GM19452 (cell line): ENCODE measurements around the gene SNX24.

ENCODE experiments used
- ATAC-seq: cut with Tn5 transposase; IDR thresholded peaks from one replicate; pipeline ENCODE4 v1.9.1; 2021; ENCODE audit not compliant: unreplicated experiment

SNX24 gene

DNA sequence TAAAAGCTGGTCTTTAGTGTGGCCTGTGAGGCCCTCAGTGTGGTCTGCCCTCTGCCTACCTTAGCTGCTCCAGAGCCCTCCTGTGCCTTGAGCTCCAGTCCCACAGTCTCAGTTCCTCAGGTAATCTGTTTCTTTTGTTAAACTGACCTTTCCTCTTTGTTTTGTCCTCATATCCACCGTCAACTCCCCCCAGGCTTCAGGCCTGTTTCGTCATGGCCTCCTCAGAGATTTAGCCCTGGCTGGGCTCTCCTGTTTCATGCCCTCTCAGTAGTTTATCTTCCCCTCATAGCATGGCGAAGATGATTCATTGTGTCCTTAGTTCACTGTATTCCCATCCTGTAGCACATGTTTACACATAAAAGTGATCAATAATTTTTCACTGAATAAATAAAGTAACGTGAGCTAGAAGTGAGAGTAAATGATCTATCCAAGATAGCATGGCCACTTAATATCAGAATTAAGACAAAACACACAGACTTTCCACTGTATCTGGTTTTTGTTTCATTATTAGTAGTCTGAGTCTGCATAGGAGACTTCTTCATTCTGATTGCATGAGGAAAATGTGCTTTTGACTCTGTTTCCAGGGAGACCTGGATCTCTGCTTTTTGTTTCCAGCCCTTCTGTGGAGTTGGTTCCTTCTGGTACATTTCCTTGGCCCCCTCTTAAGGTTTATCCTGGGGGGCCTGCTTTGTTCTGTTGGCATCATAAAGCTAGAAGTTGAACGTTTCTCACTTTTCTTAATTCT is 70.5 kb downstream of the SNX24 start:
- ATAC-seq = peak; percentile 95

GRCh38 chr5:122916490-122916889 is 71.1 kb downstream of the SNX24 start:
- no peak for ATAC-seq

- no peak for ATAC-seq
Observed at GRCh38 chr5:122919969-122920368, 74.6 kb downstream of the SNX24 start.

GRCh38 chr5:122921826-122922225 is 76.4 kb downstream of the SNX24 start:
- no peak for ATAC-seq

DNA sequence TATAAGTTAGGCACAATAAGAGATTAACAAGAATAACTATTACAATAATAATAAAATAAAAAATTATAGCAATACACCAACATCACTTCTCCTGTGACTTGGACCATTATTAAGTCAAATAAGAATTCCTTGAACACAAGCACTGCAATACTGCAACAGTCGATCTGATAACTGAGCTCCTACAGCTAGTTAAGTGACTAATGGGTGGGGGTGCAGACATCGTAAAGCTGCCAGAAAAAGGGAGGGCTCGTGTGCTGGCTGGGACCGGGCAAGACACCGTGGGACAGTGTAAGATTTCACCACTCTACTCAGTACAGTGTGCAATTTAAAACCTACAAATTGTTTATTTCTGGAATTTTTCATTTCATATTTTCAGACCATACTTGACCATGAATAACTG is 78.8 kb downstream of the SNX24 start:
- ATAC-seq = no peak

DNA sequence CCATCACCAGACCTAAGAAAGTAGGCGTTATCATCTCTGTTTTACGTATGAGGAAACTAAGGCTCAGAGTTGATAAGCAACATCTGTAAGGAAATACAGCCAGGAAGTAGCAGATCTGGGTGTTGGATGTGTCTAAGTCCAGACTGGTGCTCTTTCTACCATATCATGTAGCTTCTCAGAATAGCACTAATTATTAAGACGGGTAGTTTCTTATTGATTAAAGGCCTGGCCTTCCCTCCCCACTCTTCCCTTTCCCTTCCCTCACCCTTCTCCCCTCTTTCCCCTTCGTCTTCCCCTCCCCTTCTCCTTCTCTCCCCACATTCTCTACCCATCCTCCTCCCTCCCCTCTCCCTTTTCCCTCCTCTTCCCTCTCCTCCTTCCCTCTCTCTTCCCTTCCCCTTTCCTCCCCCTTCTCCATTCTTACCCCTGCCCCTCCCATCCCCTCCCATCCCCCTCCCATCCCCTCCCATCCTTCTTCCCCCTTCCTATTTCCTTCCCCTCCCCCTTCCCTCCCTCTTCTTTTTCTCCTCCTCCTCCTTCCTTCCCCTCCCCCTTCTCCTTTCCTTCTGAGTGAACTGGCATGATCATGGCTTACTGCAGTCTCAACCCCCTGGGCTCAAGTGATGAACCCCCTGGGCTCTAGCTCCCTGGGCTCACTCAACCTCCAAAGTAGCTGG is 79.4 kb downstream of the SNX24 start:
- ATAC-seq = no peak

DNA sequence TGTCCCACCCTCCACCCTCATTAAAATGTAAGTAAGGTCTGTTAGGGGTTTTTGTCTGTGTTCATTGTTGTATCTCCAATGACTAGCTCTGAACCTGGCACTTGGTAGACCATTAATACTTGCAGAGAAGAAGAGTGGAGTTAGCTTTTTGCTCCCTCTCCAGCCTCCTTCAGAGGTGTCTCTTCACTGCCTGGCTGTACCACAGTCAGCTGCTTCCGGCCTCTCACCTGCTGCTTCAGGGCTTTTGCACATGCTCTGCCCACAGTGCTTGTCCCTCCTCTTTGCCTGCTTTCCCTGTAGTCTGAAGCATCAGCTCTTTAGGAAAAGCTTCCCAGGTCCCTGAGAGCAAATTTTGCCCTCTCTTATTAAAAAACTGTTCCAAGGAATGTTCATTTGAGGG is 83.6 kb downstream of the SNX24 start:
- ATAC-seq = no peak

GRCh38 chr5:122929980-122930379 is 84.6 kb downstream of the SNX24 start:
- ATAC-seq = no peak

- ATAC-seq = no peak
Observed at GRCh38 chr5:122933956-122934355, 88.5 kb downstream of the SNX24 start.

DNA sequence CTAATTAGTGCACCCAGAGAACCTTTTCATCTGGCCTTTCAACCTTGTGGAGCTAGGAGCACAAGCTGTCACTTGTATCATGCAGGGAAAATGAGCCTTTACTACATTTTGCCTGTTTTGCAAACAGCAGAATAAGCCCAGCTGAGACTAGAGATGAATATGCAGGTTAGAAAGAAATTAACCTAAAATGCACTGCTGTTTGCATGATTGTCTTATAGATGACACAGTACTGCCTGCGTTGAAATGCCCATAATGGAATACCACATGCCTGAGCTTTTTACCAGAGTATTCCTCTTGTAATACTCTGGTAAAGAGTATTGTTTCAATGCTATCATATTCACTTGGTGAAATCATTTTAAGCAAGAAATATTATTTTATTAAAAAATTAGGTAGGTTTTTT is 90.7 kb downstream of the SNX24 start:
- ATAC-seq = no peak

DNA sequence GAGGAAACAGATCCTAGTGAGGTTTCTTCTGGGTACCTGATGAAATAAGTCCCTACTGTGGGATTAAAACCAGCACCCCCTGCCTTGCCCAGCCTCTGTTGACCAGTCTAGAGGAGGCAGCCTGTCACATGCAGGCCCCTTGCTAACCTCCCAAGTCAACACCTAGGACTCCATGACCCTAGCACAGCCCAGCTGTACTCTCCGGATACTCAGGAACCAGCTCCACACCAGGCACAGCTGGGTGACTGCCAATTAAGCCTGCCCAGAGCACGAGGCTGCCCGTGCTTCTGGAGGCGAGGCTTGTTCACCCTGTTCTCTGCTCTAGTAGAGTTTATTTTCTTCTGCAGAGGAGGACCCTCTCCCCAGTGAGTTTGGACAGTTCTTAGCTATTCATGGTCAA is 92.5 kb downstream of the SNX24 start:
- no peak for ATAC-seq

GRCh38 chr5:122940890-122941289 is 95.5 kb downstream of the SNX24 start:
- no peak for ATAC-seq

- ATAC-seq = no peak
Observed at GRCh38 chr5:122941737-122942136, 96.3 kb downstream of the SNX24 start.

- no peak for ATAC-seq
Observed at GRCh38 chr5:122942164-122942914, 96.9 kb downstream of the SNX24 start.

DNA sequence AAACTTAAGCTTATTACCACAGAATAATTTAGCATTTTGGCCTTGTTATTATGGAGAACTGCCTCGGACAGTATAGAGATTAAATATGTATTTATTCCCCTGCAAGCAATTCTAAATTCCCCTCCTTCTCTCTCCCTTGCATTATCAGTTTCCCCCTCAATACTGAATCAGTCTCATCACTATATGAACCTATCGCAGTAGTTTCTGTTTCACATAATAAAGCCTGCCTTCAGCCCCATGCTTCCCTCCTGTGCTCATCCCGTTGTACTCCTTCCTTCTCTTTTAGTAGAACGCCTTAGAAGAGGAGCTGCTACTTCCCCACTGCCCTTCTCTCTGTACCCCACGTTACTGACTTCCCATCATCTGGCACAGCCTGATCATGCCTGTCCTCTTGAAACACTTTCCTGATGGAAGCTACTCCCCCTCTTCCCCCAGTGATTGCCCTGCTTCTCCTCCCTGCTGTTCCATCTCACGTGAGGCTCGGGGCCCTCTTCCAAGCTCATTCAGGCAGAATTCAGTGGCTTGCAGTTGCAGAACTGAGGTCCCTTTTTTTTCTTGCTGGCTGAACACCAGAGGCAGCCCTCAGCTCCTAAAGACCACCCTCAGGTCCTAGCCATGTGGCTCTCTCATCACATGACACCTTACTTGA is 97.8 kb downstream of the SNX24 start:
- no peak for ATAC-seq

GRCh38 chr5:122944051-122944450 is 98.6 kb downstream of the SNX24 start:
- no peak for ATAC-seq

- no peak for ATAC-seq
Observed at GRCh38 chr5:122947372-122947771, 102.0 kb downstream of the SNX24 start.

GRCh38 chr5:122947772-122948171 is 102.4 kb downstream of the SNX24 start:
- no peak for ATAC-seq

DNA sequence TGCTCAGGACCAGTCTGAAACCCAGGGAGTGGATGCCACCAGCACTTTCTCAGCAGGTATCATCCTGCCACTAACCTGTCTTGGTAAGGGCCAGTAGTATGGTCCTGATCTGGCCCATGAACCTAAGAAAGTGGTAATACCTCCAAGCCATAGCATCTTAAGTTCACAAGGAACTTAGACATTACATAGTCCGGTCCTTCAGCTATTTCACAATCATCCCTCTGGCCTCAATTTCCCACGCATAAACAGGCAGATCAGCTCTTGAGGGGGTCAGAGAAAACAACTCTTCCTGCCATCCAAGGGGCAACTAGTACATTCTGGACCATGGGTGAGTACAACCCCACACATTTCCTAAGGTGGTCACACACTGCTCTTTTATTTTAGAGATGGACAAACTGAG is 102.9 kb downstream of the SNX24 start:
- no peak for ATAC-seq

- ATAC-seq = no peak
Observed at GRCh38 chr5:122951658-122952057, 106.2 kb downstream of the SNX24 start.

GRCh38 chr5:122954719-122955118 is 109.3 kb downstream of the SNX24 start:
- no peak for ATAC-seq

DNA sequence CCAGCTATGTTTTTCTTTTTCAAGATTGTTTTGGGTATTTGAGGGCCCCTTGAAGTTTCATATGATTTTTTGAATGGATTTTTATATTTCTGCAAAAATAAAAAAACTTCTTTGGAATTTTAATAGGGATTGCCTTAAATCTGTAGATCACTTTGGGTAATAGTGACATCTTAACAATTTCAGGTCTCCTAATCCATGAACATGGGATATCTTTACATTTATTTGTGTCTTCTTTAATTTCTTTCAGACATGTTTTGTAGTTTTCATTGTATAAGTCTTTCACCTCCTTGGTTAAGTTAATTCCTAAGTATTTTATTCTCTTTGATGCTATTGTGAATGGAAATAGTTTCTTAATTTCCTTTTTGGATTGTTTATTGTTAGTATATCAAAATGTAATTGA is 112.0 kb downstream of the SNX24 start:
- ATAC-seq = no peak
